ENCODE measurements around the gene CCDC186.

GRCh38 chr10:114166043-114166442 is 8.0 kb downstream of the CCDC186 start:
- TF ChIP-seq CTCF (IDR thresholded peaks at IDR 0.05) = no peak
- TF ChIP-seq POLR2A (IDR thresholded peaks at IDR 0.05) = no peak
